ENCODE data around the gene KIF18B. TPM values are rescaled to one million over a fixed set of nuclear protein-coding genes. Genes with fewer than 3 reads are reported as not detected.

Gene KIF18B
- total RNA-seq, 1 donor: 10.8 TPM

DNA sequence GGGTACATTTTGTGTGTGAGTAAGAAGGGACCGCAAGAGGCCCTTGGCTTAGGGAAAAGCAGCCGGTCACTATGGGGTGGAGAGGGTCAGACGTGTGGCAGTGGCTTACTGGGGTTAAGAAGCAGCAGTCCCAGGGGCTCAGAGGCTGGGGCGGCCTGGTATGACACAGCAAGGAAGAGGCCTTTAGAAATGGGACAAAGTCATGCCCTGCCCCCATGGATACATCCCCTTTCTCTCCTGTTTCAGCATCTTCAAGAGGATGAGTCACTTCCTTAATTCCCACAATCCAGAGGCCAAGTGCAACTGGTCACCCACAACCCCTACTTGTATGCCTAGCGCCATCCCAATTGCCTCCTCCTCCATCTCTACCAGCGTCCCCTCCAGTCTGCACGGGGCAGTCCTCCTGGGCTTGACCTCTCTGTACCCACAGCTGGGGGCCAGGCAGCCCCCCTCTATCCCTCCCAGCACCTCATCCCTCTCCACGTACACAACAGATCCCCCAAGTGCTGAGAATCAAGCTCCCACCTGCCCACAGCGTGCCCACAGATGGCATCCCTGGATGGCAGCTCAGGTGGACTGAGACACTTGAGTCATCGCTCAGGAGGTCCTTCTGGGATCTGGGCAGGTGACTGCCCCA, 41.4 kb downstream of the KIF18B start:
- TF ChIP-seq, protein P1, sequence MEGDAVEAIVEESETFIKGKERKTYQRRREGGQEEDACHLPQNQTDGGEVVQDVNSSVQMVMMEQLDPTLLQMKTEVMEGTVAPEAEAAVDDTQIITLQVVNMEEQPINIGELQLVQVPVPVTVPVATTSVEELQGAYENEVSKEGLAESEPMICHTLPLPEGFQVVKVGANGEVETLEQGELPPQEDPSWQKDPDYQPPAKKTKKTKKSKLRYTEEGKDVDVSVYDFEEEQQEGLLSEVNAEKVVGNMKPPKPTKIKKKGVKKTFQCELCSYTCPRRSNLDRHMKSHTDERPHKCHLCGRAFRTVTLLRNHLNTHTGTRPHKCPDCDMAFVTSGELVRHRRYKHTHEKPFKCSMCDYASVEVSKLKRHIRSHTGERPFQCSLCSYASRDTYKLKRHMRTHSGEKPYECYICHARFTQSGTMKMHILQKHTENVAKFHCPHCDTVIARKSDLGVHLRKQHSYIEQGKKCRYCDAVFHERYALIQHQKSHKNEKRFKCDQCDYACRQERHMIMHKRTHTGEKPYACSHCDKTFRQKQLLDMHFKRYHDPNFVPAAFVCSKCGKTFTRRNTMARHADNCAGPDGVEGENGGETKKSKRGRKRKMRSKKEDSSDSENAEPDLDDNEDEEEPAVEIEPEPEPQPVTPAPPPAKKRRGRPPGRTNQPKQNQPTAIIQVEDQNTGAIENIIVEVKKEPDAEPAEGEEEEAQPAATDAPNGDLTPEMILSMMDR (IDR thresholded peaks at IDR 0.05; ENCODE audit: insufficient read depth, low read length): no peak
- H3K4me3 ChIP-seq (ENCODE audit: low read depth, low read length): no peak overlapping the region
- DNase-seq (ENCODE audit: low read depth): peak; percentile 92

DNA sequence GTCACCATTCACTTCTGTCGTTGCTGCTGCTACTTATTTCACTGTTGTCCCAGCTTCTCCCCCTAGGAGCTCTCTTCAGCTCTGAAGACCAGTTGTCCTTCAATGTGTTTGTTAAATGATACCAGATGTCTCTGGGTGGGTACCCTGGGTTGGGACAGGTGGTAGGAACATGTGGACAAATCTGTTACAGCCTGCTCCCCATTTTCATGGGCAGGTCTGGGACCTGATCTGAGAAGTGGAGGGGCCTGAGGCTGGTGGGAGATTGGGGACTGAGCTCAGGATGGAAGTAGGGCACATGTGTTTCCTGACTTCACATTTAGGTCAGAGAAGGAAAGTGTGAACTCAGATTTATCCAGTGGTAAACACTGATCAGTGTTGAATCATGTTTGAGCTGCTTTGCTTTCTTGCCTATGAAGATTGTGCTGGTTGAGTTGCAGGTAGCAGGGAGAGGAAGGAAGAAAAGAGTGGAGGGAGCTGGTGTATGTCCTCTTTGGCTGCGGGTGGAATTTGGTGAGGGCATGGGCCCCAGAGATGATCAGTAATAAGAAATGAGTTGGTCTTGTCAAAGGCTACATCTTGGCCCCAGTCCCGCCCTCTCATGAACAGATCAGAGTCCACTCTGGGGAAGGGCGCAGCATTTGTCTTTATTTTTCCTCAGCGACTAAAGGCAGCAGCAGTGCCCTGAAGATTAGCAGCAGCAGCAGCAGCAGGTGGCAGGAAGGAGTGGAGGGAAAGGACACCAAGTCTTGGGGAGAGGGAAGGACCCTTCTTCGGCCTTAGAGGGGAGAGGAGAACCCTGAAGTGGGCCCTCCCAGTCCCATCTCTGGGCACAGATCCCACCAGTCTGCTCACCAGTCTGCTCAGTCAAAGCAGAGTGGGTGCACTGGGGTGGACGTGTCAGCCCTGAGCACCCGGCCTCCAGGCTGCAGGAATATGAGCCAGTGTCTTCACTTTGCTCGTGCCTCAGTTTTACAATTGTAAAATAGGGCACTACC, 42.3 kb downstream of the KIF18B start:
- no peak overlapping the region for H3K4me3 ChIP-seq (ENCODE audit: low read depth, low read length)
- DNase-seq (ENCODE audit: low read depth): no peak
- TF ChIP-seq, protein P1 (IDR thresholded peaks at IDR 0.05; ENCODE audit: insufficient read depth, low read length): no peak

DNA sequence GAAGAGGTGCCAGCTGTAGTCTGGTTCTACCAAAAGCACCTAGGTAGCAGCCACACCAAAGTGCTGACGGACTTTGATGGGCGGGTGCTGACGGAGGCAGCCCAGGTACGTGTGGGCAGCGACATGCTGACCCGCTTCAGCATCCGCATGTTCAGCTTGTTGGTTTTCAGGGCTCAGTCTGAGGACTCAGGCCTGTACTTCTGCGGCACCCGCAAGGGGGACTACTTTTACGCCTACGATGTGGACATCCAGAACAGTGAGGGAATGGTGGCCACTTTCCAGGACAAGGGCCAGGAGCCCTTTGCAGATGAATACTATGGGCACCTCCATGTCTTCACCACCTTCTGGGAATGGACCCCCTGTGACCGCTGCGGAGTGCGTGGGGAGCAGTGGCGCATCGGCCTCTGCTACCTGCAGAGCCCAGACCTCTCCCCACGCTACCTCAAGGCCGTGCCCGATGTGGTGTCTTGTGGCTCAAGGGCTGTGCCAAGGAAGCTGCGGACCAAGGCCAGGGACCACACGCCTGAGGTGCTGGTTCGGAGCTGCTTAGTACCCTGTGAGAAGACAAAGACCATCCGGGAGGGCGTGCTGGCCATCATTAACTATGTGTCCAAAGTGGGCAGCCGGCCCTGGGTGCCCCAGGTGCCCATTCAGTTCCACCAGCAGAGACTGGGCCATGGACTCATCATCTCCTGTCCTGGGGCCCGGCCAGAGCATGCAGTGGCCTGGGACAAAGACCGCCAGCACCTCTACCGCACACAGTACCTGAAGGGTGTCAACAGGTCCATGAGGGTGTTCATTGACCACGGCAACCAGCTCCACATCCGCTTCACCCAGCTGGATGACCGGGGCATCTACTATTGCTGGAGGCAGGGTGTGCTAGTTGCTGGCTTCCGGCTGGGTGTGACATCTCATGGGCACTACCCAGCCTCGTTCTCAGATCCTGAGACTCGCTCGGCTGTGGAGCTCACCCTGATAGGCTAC, 43.3 kb downstream of the KIF18B start:
- TF ChIP-seq, protein P1 (IDR thresholded peaks at IDR 0.05; ENCODE audit: insufficient read depth, low read length): no peak
- no peak overlapping the region for H3K4me3 ChIP-seq (ENCODE audit: low read depth, low read length)
- no peak for DNase-seq (ENCODE audit: low read depth)

DNA sequence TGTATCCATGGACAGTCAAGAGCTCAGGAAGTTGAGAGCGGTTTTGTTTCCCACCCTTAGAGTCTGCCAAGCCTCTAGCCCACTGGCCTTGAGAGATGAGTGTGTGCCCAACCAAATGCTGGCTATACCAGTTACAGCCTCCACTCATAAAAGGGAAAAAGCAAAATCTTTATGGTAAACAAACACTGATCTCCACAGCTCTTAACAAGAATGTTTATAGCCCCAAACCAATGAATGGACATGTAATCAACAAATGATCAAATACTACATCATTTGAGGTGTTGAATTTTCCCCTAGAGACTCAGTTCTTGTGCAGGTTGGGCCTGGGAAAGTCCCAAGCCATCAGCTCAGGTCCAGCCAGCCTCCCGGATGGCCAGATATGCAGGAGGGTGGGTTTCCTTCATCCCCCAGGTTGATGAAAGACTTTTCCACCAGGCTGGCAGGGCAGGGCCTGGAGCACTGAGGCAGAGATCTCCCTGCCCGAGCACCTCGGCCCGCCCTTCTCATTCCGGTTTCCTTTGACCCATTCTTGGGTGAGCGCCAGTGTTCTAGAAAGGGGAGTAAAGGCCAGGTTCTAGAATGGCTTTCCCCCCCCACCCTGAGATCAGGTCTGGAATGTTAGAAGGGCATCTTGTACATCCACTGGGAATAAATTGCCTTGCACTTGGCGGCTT, 44.4 kb downstream of the KIF18B start:
- H3K4me3 ChIP-seq (ENCODE audit: low read depth, low read length): no peak overlapping the region
- TF ChIP-seq, protein P1 (IDR thresholded peaks at IDR 0.05; ENCODE audit: insufficient read depth, low read length): no peak
- DNase-seq (ENCODE audit: low read depth): no peak

DNA sequence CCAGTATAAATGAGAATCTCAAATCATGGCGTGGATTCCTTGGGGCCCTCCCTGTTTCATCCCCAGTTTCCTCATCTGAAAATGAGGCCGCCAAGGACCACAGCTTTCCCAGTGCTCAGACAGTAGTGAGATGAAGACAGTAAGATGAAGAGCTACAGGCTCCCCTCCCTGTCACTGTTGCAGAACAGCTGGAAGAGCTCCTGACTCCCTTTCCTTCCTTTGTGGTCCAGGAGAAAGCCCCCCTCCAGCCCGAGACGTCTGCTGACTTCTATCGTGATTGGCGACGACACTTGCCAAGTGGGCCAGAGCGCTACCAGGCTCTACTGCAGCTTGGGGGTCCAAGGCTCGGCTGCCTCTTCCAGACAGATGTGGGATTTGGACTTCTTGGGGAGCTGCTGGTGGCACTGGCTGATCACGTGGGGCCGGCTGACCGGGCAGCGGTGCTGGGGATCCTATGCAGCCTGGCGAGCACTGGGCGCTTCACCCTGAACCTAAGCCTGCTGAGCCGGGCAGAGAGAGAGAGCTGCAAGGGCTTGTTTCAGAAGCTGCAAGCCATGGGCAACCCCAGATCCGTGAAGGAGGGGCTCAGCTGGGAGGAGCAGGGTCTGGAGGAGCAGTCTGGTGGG, 45.3 kb downstream of the KIF18B start:
- H3K4me3 ChIP-seq (ENCODE audit: low read depth, low read length): no peak overlapping the region
- TF ChIP-seq, protein P1 (IDR thresholded peaks at IDR 0.05; ENCODE audit: insufficient read depth, low read length): no peak
- no peak for DNase-seq (ENCODE audit: low read depth)
